HEK293 (cell line): ENCODE results near the gene TBX15.

Experiments used
- KLF1 ChIP-seq: fragments of 450-650 bp; formaldehyde crosslinking; IDR thresholded peaks from 2 replicates; pipeline ENCODE4 v1.5.1; 2016; ENCODE audit warnings: missing biosample characterization, missing genetic modification characterization
- SP2 ChIP-seq: fragments of 450-650 bp; formaldehyde crosslinking; IDR thresholded peaks from 2 replicates; pipeline ENCODE4 v1.5.1; 2016; ENCODE audit warnings: missing biosample characterization, missing genetic modification characterization
- ZBTB1 ChIP-seq: fragments of 450-650 bp; formaldehyde crosslinking; IDR thresholded peaks from 2 replicates; pipeline ENCODE4 v1.5.1; 2016; ENCODE audit warnings: missing biosample characterization, missing genetic modification characterization
- ZFHX2 ChIP-seq: fragments of 450-650 bp; formaldehyde crosslinking; conservative IDR thresholded peaks from 2 replicates; pipeline ENCODE4 v1.5.1; 2016; ENCODE audit warnings: missing biosample characterization, missing genetic modification characterization
- ZNF114 ChIP-seq: fragments of 450-650 bp; formaldehyde crosslinking; IDR thresholded peaks from 2 replicates; pipeline ENCODE4 v1.5.0; 2017; ENCODE audit warnings: missing biosample characterization, missing genetic modification characterization
- ZNF707 ChIP-seq: fragments of 450-650 bp; formaldehyde crosslinking; IDR thresholded peaks from 2 replicates; pipeline ENCODE4 v1.5.1; 2016; ENCODE audit warnings: missing biosample characterization, missing genetic modification characterization
- TF ChIP-seq, protein P1 (sequence below): fragments of 450-650 bp; formaldehyde crosslinking; IDR thresholded peaks from 2 replicates; pipeline ENCODE4 v1.5.1; 2016; ENCODE audit warnings: missing biosample characterization, missing genetic modification characterization

- TF ChIP-seq, protein P1, sequence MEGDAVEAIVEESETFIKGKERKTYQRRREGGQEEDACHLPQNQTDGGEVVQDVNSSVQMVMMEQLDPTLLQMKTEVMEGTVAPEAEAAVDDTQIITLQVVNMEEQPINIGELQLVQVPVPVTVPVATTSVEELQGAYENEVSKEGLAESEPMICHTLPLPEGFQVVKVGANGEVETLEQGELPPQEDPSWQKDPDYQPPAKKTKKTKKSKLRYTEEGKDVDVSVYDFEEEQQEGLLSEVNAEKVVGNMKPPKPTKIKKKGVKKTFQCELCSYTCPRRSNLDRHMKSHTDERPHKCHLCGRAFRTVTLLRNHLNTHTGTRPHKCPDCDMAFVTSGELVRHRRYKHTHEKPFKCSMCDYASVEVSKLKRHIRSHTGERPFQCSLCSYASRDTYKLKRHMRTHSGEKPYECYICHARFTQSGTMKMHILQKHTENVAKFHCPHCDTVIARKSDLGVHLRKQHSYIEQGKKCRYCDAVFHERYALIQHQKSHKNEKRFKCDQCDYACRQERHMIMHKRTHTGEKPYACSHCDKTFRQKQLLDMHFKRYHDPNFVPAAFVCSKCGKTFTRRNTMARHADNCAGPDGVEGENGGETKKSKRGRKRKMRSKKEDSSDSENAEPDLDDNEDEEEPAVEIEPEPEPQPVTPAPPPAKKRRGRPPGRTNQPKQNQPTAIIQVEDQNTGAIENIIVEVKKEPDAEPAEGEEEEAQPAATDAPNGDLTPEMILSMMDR (tag by site-specific recombination), result no peak
- TF ChIP-seq ZFHX2 (no peak), ZNF707 (tag by site-specific recombination) (no peak), ZNF114 (tag by site-specific recombination) (no peak), KLF1 (no peak), ZBTB1 (no peak), SP2 (no peak)
Observed at GRCh38 chr1:118986555-118987467, 1.3 kb downstream of the TBX15 start.
